H9 (cell line): ENCODE data around the gene NANOS3. TPM values are rescaled to one million over a fixed set of nuclear protein-coding genes. Genes with fewer than 3 reads are reported as not detected.

Experiments used
- DNase-seq: peaks from one replicate; pipeline ENCODE4 v3.0.0-alpha.2; 2017
- H2AFZ ChIP-seq: one replicate; pipeline ENCODE4 v1.6.1; 2013; ENCODE audit warnings: mild to moderate bottlenecking, low read length, control low read depth, moderate library complexity
- H2AK5ac ChIP-seq: 2 replicates; pipeline ENCODE4 v1.6.1; 2013; ENCODE audit warnings: low read length, control low read depth, mixed read lengths; ENCODE audit not compliant: insufficient read length
- H2BK120ac ChIP-seq: one replicate; pipeline ENCODE4 v1.6.1; 2013; ENCODE audit warnings: low read depth, mild to moderate bottlenecking, low read length, control low read depth, inconsistent platforms; ENCODE audit not compliant: poor library complexity, severe bottlenecking
- H2BK12ac ChIP-seq: 2 replicates; pipeline ENCODE4 v1.6.1; 2013; ENCODE audit warnings: low read length, control low read depth, mixed read lengths, low read depth; ENCODE audit not compliant: insufficient read length
- H2BK15ac ChIP-seq: 2 replicates; pipeline ENCODE4 v1.6.1; 2013; ENCODE audit warnings: low read depth, low read length, control low read depth
- H2BK20ac ChIP-seq: one replicate; pipeline ENCODE4 v1.6.1; 2013; ENCODE audit warnings: low read depth, mild to moderate bottlenecking, low read length, control low read depth, inconsistent platforms; ENCODE audit not compliant: poor library complexity, severe bottlenecking
- H2BK5ac ChIP-seq: 2 replicates; pipeline ENCODE4 v1.6.1; 2013; ENCODE audit warnings: low read length, control low read depth, mixed read lengths; ENCODE audit not compliant: insufficient read length
- H3K14ac ChIP-seq: 2 replicates; pipeline ENCODE4 v1.6.1; 2013; ENCODE audit warnings: low read length, control low read depth; ENCODE audit not compliant: insufficient read depth
- H3K18ac ChIP-seq: 2 replicates; pipeline ENCODE4 v1.6.1; 2013; ENCODE audit warnings: low read depth, mild to moderate bottlenecking, mixed read lengths, low read length, control low read depth; ENCODE audit not compliant: insufficient read length
- H3K23ac ChIP-seq: 2 replicates; pipeline ENCODE4 v1.6.1; 2013; ENCODE audit warnings: low read length, control low read depth, mixed read lengths, low read depth; ENCODE audit not compliant: insufficient read length
- H3K23me2 ChIP-seq: 2 replicates; pipeline ENCODE4 v1.6.1; 2013; ENCODE audit warnings: low read depth, mild to moderate bottlenecking, mixed read lengths, low read length, control low read depth; ENCODE audit not compliant: insufficient read length, poor library complexity, severe bottlenecking
- H3K27ac ChIP-seq: 2 replicates; pipeline ENCODE4 v1.5.1; 2013; ENCODE audit warnings: low read length, control low read depth, mixed read lengths, low read depth; ENCODE audit not compliant: insufficient read length
- H3K27me3 ChIP-seq: 2 replicates; pipeline ENCODE4 v1.6.1; 2013; ENCODE audit warnings: low read length, control low read depth, inconsistent platforms; ENCODE audit not compliant: insufficient read depth
- H3K4ac ChIP-seq: 2 replicates; pipeline ENCODE4 v1.6.1; 2013; ENCODE audit warnings: low read depth, mild to moderate bottlenecking, control low read depth, inconsistent platforms, low read length, moderate library complexity
- H3K4me1 ChIP-seq: 2 replicates; pipeline ENCODE4 v1.6.1; 2013; ENCODE audit warnings: low read length, control low read depth, inconsistent platforms; ENCODE audit not compliant: insufficient read depth
- H3K4me2 ChIP-seq: 2 replicates; pipeline ENCODE4 v1.6.1; 2013; ENCODE audit warnings: low read length, control low read depth, mixed read lengths; ENCODE audit not compliant: insufficient read length, insufficient read depth
- H3K56ac ChIP-seq: 2 replicates; pipeline ENCODE4 v1.6.1; 2013; ENCODE audit warnings: low read depth, mild to moderate bottlenecking, mixed read lengths, low read length, control low read depth; ENCODE audit not compliant: insufficient read length
- H3K79me1 ChIP-seq: 2 replicates; pipeline ENCODE4 v1.6.1; 2013; ENCODE audit warnings: low read depth, mild to moderate bottlenecking, moderate library complexity, low read length, control low read depth, inconsistent platforms; ENCODE audit not compliant: insufficient read depth, poor library complexity, severe bottlenecking
- H3K79me2 ChIP-seq: 2 replicates; pipeline ENCODE4 v1.6.1; 2013; ENCODE audit warnings: low read length, control low read depth, inconsistent platforms; ENCODE audit not compliant: insufficient read depth
- H3K9ac ChIP-seq: 2 replicates; pipeline ENCODE4 v1.6.1; 2013; ENCODE audit warnings: low read length, control low read depth, mixed read lengths; ENCODE audit not compliant: insufficient read length; ENCODE audit errors: extremely low read depth
- H3K9me3 ChIP-seq: one replicate; pipeline ENCODE4 v1.6.1; 2013; ENCODE audit warnings: low read depth, low read length, inconsistent platforms; ENCODE audit not compliant: control insufficient read depth
- H3T11ph ChIP-seq: one replicate; pipeline ENCODE4 v1.6.1; 2013; ENCODE audit warnings: mild to moderate bottlenecking, low read length, control low read depth, inconsistent platforms
- H4K20me1 ChIP-seq: one replicate; pipeline ENCODE4 v1.6.1; 2013; ENCODE audit not compliant: control insufficient read depth, insufficient read length, insufficient read depth
- H4K5ac ChIP-seq: 2 replicates; pipeline ENCODE4 v1.6.1; 2013; ENCODE audit warnings: low read depth, mild to moderate bottlenecking, mixed read lengths, low read length, control low read depth; ENCODE audit not compliant: insufficient read length
- H4K8ac ChIP-seq: replicated peaks from 2 replicates; pipeline ENCODE4 v1.6.1; 2013; ENCODE audit warnings: low read length, control low read depth, mixed read lengths, low read depth; ENCODE audit not compliant: insufficient read length
- H4K91ac ChIP-seq: 2 replicates; pipeline ENCODE4 v1.6.1; 2013; ENCODE audit warnings: low read depth, mild to moderate bottlenecking, moderate library complexity, mixed read lengths, low read length, control low read depth; ENCODE audit not compliant: insufficient read length
- H3K27ac Mint-ChIP-seq, 3 experiments: 2 replicates in 2 of 3; 3 replicates in 1 of 3; pipeline ENCODE4 v1.8.0; 2020 to 2021; ENCODE audit warnings: mixed read lengths in 3 of 3, mild to moderate bottlenecking in 1 of 3, moderate library complexity in 1 of 3
- H3K27me3 Mint-ChIP-seq: 2 replicates; pipeline ENCODE4 v1.8.0; 2021; ENCODE audit warnings: low read depth, mild to moderate bottlenecking, moderate library complexity, mixed read lengths
- H3K36me3 Mint-ChIP-seq, 3 experiments: 2 replicates in 2 of 3; 3 replicates in 1 of 3; pipeline ENCODE4 v1.8.0; 2020 to 2021; ENCODE audit warnings: low read depth in 3 of 3, mixed read lengths in 3 of 3; ENCODE audit not compliant: insufficient read depth in 1 of 3
- H3K4me1 Mint-ChIP-seq, 2 experiments: 2 replicates each; pipeline ENCODE4 v1.8.0; 2020; ENCODE audit warnings: mixed read lengths in 2 of 2
- H3K4me3 Mint-ChIP-seq, 2 experiments: 2 replicates in 1 of 2; 3 replicates in 1 of 2; pipeline ENCODE4 v1.8.0; 2020 to 2021; ENCODE audit warnings: mild to moderate bottlenecking in 2 of 2, mixed read lengths in 2 of 2, moderate library complexity in 1 of 2
- H3K9me3 Mint-ChIP-seq, 2 experiments: 2 replicates in 1 of 2; 3 replicates in 1 of 2; pipeline ENCODE4 v1.8.0; 2020; ENCODE audit warnings: mild to moderate bottlenecking in 2 of 2, mixed read lengths in 2 of 2, moderate library complexity in 1 of 2
- WGBS: extraction: QIAGEN DNeasy Blood & Tissue Kit; methylation state at CpG from one replicate; pipeline ENCODE4 v1.1.7; 2013; ENCODE audit warnings: missing lambda C conversion rate, low lambda C conversion rate, mixed read lengths; ENCODE audit not compliant: insufficient read length; ENCODE audit errors: extremely low coverage; 5-methylcytosine and 5-hydroxymethylcytosine counted together
- total RNA-seq: library from RNA; stranded (reverse); gene quantifications from 2 replicates; pipeline ENCODE4 v1.2.1, GENCODE V29; 2021
- TF ChIP-seq, protein P1 (sequence below): fragments of 200-600 bp; sonication (generic); conservative IDR thresholded peaks from 3 replicates; pipeline ENCODE4 v1.8.0; 2021; ENCODE audit warnings: antibody characterized with exemption, mild to moderate bottlenecking

Gene NANOS3
- total RNA-seq, 1 experiment from 2014 or later: not detected

DNA sequence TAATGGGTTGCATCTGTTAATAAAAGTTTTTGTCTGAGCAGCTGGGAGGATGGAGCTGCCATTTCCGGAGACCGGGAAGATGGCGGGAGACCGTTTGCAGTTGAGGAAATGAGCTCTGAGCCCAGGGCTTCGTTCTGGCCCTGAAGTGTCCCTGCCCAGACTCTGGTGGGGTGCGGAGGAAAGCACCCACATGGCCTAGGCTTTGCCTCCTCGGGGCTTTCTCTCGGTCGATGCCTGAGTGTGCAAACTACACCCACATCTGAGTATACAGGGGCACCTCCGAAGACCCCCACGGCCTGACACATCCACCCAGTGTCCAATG, 15.6 kb upstream of the NANOS3 start:
- H3K14ac ChIP-seq: no peak overlapping the region; the same call in 1 of the 2 replicates
- Mint-ChIP-seq H3K4me1 (peaks cover 17 to 37% of the 10 kb centered on the region in 2 experiments), H3K4me3 (peak overlapping the region; percentile 55 to 61; a peak in 3 of 5 replicates), H3K9me3 (no peaks in the 10 kb centered on the region), H3K27me3 (peaks cover 31% of the 10 kb centered on the region), H3K36me3 (no peaks in the 10 kb centered on the region; a peak in 1 of 7 replicates), H3K27ac (peak overlapping the region in 1 of 3 experiments; percentile 70; a peak in 1 of 7 replicates)
- H4K20me1 ChIP-seq: no peaks in the 10 kb centered on the region
- no peak overlapping the region for H2BK5ac ChIP-seq
- no peak overlapping the region for H2BK12ac ChIP-seq
- H3T11ph ChIP-seq: no peak overlapping the region
- H3K27ac ChIP-seq: no peak overlapping the region
- no peaks in the 10 kb centered on the region for H3K79me1 ChIP-seq
- H2AFZ ChIP-seq: no peak overlapping the region
- no peak overlapping the region for H3K9ac ChIP-seq
- H3K18ac ChIP-seq: peak overlapping the region; percentile 6
- H3K27me3 ChIP-seq: peaks cover 11% of the 10 kb centered on the region; the same call in 1 of the 2 replicates
- no peak overlapping the region for H3K4me2 ChIP-seq
- no CpG with 5 or more reads among the region's 11 CpGs for WGBS
- H3K4me1 ChIP-seq: no peaks in the 10 kb centered on the region
- no peak overlapping the region for H3K56ac ChIP-seq
- H2BK15ac ChIP-seq: 0 out of 2 replicates have a peak overlapping the region, but pooled peaks have one; percentile 53
- no peaks in the 10 kb centered on the region for H3K79me2 ChIP-seq
- DNase-seq: no peak
- H2AK5ac ChIP-seq: no peak overlapping the region
- H2BK20ac ChIP-seq: no peak overlapping the region
- peaks cover 2% of the 10 kb centered on the region for H3K23me2 ChIP-seq
- no peak overlapping the region for H4K91ac ChIP-seq
- H4K5ac ChIP-seq: no peak overlapping the region
- no peak overlapping the region for H3K4ac ChIP-seq
- H3K9me3 ChIP-seq: no peaks in the 10 kb centered on the region
- no peak overlapping the region for H2BK120ac ChIP-seq
- no peak overlapping the region for H4K8ac ChIP-seq
- H3K23ac ChIP-seq: no peak overlapping the region
- TF ChIP-seq, protein P1, sequence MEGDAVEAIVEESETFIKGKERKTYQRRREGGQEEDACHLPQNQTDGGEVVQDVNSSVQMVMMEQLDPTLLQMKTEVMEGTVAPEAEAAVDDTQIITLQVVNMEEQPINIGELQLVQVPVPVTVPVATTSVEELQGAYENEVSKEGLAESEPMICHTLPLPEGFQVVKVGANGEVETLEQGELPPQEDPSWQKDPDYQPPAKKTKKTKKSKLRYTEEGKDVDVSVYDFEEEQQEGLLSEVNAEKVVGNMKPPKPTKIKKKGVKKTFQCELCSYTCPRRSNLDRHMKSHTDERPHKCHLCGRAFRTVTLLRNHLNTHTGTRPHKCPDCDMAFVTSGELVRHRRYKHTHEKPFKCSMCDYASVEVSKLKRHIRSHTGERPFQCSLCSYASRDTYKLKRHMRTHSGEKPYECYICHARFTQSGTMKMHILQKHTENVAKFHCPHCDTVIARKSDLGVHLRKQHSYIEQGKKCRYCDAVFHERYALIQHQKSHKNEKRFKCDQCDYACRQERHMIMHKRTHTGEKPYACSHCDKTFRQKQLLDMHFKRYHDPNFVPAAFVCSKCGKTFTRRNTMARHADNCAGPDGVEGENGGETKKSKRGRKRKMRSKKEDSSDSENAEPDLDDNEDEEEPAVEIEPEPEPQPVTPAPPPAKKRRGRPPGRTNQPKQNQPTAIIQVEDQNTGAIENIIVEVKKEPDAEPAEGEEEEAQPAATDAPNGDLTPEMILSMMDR: no peak
